RPMI8226 (cell line): ENCODE data around the gene DNMBP.
"Not testable (repeated sequence)": the region's sequence is repeated elsewhere in the genome, so short reads cannot be mapped to it uniquely, and the experiment has no call there.

ENCODE experiments used
- DNase-seq: peaks from one replicate; pipeline ENCODE4 v3.0.0-alpha.2; 2015

Gene DNMBP

DNA sequence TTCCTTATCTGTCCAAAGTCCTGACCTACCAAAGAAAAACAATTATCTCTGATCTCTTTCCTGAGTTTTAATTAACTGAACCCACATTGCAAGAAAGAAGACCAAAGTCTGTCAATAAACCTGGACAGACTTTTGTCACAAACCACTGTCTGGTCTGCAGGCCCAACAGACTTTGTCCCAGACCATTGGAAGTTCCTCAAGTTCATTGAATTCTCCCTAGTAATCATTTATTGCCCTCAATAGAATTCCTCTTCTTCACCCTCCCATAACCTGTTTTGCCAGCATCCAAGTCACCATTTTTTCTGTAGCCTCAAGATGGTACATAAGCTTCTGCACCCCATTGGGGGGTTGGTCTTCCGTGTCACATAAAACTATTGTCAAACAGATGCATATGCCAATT, 3.9 kb upstream of the DNMBP start:
- DNase-seq: no peak

- DNase-seq: not testable (repeated sequence)
These were observed 2.2 kb upstream of the DNMBP start for GRCh38 chr10:100011906-100012305.

DNA sequence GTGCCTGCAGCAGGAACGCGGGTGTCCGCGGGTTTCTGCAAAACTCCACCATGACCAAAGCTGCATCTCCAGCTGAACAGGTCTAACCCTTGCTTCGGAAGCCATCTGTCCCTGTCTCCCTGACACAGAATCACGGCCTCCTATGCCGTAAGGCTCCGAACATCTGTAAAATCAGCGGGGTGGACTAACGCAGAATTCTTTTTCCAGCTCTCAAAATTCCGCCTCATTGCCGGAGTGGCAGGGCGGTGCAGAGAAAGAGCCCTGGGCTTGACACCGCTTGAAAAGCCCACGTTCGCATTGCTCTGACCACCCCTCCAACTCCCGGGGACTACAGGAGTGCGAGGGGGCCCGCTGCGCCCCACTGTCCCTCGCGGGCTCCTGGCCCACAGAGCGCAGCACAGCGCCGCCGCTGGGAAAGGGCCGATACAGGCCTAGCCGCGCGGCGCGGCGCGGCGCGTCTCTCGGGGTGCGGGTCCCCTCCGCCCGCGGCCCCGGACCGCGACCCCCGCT, 409 bp downstream of the DNMBP start:
- DNase-seq: peak; percentile 46

GRCh38 chr10:100008708-100009282, 952 bp downstream of the DNMBP start:
- no peak for DNase-seq

DNA sequence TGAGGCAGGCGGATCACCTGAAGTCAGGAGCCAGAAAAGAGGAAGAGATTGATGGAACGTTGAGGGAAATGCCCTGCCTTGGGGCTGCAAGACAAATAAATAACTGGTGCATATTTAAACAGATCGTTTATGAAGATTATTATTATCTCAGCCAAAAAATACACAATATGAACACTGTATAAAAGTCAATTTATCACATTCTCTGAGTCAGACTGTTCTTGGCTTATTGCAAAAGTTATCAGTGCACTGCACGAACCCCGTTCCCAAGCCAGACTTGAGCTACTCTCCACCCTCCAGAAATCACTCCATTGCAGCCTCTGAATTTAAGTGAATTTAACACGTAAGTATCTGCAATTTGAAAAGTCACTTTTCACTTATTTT, 1.6 kb downstream of the DNMBP start:
- DNase-seq: no peak

- no peak for DNase-seq
These were observed 2.3 kb downstream of the DNMBP start for GRCh38 chr10:100007231-100008141.

DNA sequence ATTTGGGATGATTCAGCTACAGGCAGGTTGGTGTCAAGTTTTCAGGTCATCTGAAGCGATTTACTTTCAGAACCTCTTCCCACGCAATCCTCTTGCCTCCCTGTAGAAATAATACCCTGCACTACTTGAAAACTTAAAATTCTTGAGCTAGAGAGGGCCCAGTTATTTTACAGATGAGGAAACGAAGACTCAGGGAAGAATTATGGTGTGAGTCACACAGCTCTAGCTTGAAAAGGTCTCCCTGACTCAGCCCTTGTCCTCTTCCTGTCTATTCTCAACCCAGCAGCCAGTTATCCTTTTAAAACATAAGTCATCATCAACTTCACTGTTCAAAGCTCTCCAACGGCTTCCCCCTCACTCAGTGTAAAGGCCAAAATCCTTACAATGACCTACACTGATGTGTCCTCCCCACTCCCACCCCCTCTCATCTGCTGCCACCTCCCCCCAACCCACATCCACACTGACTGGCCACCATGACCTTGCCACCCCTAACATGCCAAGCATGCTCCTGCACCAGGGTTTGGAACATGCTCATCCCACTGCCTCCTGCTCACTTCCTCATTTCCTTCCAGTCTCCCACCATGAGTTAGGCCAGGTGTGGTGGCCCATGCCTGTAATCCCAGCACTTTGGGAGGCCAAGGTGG, 3.4 kb downstream of the DNMBP start:
- no peak for DNase-seq

DNA sequence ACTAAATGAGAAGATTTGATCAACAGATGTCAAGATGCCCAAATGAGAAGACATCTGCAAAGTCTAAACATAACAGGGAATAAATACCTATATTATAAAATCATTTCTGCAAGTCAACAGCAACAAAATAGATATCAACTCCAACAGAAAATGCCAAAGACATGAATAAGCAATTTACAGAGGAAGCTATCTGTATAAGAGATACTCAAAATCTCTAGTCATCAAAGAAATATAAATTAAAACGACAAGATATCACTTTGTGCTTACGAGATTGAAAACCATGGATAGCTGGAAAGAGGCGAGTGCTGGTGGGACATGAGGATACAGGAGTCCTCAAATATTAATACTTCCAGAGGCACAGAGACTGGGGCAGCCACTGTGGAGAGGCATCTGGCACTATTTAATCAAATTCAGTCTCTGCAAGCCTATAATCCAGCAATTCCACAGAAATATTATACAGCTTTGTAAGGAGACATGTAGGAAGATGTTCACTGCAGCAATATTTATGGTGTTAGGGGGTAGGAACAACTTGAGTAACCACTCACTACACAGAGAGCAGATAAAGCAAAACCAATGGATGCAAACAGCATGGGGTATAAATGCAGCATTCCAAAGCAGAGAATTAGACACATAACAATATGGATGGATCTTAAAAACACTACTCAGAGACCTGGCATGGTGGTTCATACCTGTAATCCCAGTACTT, 4.8 kb downstream of the DNMBP start:
- no peak for DNase-seq

DNA sequence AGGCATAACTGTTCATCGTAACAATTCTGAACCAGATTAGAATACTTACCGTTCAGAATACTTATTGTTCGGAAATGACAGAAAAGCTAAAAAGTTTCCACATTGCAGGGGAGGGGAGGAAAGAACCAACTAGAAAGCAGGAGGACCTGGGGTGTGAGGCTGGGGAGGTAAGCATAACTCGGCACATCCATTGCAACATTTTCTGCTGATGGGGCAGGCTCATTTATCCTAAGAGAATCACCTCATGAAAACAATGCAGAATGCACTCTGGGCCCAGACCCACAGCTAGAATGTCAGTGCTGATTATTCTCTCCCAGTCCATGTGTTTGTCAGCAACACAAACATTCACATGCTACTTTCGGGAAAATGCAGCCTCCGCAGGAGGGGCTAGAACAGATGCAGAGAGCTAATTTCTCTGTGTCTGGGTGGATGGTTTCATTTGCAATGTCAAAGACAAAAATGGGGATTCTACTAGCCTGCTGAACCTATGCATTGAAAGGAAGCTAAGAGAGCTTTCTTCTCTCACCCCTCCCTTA, 9.6 kb downstream of the DNMBP start:
- no peak for DNase-seq

- DNase-seq: no peak
These were observed 10.2 kb downstream of the DNMBP start for GRCh38 chr10:99999319-100000108.

DNA sequence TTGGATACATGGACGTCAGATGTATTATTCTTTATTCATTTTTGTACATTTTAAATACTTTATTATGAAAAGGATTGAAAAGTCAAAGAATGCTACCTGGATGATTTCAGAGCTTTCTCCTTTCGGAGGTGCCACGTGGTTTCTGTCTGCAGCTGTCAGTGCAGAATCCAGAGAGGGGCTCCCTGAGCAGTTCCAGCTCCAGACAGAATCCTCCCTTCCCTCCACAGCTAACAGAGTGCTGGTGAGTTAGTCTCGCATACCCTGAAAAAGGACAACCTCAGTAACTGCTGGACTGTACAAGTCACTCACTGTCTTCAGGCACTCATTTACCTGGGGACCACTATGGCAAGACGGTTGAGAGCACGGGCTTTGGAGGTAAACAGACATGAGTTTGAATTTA, 10.9 kb downstream of the DNMBP start:
- DNase-seq: no peak

DNA sequence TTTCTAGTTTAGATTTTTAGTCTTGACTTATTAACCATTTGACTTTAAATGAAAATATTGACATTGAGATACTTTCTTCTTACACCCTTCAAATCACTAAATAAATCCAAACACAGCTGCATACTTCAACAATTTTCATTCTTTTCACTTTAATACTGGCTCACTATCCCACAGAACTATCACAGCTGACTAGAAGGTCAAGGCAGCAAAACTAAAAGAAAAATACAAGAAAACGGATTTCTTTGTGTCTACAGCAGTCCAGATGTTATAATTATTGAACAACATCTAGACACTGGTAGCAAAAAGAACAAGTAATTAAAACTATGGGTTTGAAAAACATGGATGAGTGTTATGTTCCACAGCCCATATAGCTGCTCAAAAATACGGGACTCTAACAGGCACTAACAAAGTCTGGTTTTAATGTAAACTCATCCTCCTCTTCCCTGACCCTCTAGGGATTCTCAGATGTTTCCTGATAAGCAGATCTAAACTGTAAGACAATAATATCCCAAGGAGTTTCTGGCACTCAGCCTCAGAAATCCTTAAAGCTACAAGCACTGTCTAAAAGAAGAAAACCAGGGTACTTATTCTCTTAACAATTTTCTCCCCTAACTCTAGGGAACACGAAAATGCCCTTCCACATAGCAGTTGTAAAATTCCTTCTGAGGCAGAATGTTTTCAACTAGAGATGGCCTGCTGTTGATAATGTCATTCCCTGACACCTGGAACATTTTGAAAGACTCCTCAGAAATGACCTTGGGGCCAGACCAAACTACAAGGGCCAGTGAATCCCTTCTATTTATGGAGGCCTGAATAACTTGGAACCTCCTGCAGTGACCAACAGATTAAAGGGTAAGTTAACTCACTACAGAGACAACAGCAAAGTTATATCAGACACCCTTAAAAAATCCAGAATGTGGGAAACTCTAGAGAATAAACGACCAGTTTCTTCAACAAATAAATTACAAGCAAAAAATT, 12.8 kb downstream of the DNMBP start:
- no peak for DNase-seq

GRCh38 chr10:99995713-99996112, 14.0 kb downstream of the DNMBP start:
- DNase-seq: no peak

GRCh38 chr10:99995269-99995668, 14.5 kb downstream of the DNMBP start:
- no peak for DNase-seq

DNA sequence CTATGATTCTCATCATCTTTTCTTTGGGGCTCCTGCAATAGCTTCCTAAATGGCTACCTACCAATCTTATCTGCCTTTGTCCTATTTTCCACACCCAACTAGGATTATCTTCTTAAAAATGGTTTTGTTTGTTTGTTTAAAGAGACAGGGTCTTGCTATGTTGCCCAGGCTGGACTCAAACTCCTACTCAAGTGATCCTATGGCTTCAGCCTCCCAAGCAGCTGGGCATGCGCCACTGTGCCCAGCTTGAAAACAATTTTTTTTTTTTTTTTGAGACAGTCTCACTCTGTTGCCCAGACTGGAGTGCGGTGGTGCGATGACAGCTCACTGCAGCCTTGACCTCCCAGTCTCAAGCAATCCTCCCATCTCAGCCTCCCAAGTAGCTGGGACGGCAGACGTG, 14.9 kb downstream of the DNMBP start:
- DNase-seq: no peak

- peak; percentile 5 for DNase-seq
These were observed 15.8 kb downstream of the DNMBP start for GRCh38 chr10:99993701-99994689.

GRCh38 chr10:99985637-99986036, 24.1 kb downstream of the DNMBP start:
- not testable (repeated sequence) for DNase-seq

DNA sequence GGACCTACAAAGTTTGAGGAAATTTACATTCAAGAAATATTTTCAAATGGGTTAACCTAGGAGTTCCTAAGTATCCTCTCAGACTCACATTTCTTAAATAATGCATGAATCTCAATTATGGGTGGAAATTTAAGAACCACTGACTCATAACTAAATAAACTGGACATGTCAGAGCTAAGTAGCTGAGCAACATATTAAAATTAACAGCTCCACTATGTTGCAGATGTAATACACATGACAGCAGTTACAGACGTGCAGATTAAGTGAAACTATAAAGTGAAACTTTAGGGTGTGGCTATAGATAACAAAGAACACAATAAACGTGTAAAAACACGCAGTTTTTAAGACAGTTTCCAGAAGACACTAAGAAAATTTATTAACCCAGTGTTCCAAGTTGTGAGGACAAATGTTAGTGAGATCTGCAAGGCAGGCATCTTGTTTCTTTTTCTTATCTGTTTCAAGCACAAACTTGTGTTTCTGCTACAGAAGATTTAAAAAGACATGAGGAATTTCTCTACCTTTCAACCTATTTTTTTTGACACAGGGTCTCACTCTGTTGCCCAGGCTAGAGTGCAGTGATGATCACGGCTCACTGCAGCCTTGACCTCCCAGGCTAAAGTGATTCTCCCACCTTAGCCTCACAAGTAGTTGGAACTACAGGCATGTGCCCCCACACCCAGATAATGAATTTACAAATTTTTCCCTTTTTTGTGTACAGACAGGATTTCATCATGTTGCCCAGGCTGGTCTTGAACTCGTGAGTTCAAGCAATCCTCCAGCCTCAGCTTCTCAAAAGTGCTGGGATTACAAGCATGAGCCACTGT, 25.3 kb downstream of the DNMBP start:
- DNase-seq: no peak
